Gastroesophageal sphincter (tissue), 3 donors: ENCODE measurements around the gene HPS3.
A peak's percentile ranks its signal among the peaks of the same experiment; 100 is the strongest.

Experiments used
- EP300 ChIP-seq: sonication (generic); formaldehyde crosslinking; IDR thresholded peaks from one replicate; pipeline ENCODE4 v1.6.1; 2017; ENCODE audit warnings: antibody characterized with exemption, mild to moderate bottlenecking
- POLR2A ChIP-seq, 2 donors: fragments of 450-650 bp; IDR thresholded peaks; one replicate each; pipeline ENCODE4 v1.6.1; 2017; ENCODE audit warnings: antibody characterized with exemption in 2 of 2, mild to moderate bottlenecking in 2 of 2, moderate library complexity in 1 of 2
- TF ChIP-seq, protein P1 (sequence below), 4 experiments: fragments of 200-600 bp in 2 of 4; fragments of 450-650 bp in 2 of 4; sonication (generic) in 1 of 4; IDR thresholded peaks; one replicate each; pipeline ENCODE4 v1.5.1; 2017 to 2019; ENCODE audit warnings: antibody characterized with exemption in 4 of 4, mild to moderate bottlenecking in 2 of 4, moderate library complexity in 2 of 4

DNA sequence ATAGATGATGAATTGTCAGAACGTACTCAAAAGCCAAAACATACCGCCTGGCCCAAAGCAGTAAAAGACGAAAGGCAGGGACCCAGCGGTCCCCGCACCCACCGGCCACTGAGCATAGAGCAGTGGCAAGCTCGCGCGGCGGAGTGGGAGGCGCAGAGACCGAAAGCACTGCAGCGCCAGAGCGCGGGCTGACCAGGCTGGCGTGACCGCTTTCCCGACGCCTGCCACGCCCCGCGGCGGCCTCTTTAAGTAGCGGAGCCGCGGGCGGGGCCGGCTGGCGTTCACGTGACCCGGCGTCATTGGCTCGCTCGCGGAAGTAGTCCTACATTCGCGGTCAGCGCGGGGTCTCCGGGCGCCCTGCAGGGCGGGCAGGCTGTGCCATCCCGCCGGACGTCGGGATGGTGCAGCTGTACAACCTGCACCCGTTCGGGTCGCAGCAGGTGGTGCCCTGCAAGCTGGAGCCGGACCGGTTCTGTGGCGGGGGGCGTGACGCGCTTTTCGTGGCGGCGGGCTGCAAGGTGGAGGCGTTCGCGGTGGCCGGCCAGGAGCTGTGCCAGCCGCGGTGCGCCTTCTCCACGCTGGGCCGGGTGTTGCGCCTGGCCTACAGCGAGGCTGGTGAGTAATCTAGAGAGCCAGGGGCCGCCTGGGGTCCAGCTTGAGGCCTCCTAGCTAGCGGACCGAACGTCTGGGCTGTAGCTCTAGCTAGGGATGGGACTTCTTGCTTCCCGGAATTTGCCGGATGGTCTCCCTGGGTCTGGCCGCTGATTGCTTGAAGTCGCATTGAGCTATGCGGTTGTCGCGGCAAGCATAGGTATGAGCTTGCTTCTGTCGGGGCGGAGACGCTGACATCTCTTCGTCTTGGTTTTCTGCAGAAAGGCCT lies at the start of gene HPS3:
- TF ChIP-seq, protein P1, sequence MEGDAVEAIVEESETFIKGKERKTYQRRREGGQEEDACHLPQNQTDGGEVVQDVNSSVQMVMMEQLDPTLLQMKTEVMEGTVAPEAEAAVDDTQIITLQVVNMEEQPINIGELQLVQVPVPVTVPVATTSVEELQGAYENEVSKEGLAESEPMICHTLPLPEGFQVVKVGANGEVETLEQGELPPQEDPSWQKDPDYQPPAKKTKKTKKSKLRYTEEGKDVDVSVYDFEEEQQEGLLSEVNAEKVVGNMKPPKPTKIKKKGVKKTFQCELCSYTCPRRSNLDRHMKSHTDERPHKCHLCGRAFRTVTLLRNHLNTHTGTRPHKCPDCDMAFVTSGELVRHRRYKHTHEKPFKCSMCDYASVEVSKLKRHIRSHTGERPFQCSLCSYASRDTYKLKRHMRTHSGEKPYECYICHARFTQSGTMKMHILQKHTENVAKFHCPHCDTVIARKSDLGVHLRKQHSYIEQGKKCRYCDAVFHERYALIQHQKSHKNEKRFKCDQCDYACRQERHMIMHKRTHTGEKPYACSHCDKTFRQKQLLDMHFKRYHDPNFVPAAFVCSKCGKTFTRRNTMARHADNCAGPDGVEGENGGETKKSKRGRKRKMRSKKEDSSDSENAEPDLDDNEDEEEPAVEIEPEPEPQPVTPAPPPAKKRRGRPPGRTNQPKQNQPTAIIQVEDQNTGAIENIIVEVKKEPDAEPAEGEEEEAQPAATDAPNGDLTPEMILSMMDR (IDR thresholded peaks at IDR 0.05): peak in 2 of 4 experiments; percentile 10 to 14
- no peak for TF ChIP-seq EP300
- peak; percentile 87 for TF ChIP-seq POLR2A (IDR thresholded peaks at IDR 0.05)
